RCC 7860 (cell line): ENCODE results near the gene RBP5.
A peak's percentile ranks its signal among the peaks of the same experiment; 100 is the strongest.

Source experiments
- DNase-seq: peaks from one replicate; pipeline ENCODE4 v3.0.0-alpha.2; 2015; ENCODE audit warnings: low spot score
- FAIRE-seq: peaks from 2 replicates; lab custom pipeline; 2012; peaks lifted over from hg19 to GRCh38; lab: Jason Lieb, UNC

RBP5 gene

DNA sequence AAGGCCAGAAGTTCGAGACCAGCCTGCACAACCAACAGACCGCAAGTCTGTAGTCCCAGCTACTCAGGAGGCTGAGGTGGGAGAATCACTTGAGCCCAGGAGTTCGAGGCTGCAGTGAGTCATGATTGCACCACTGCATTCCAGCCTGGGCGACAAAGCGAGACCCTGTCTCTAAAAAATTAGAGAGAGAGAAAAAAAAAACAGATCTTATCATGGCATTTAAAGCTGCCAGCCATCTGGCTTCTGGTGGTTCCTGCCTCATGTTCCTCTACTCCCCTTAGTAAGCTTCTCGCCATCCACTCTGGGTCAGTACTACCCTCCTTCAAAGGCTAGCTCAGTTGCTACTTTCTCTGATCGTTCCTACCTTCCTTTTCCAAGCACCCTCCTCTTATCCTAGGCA lies 17.5 kb upstream of the RBP5 start:
- DNase-seq: no peak
- FAIRE-seq: no peak

DNA sequence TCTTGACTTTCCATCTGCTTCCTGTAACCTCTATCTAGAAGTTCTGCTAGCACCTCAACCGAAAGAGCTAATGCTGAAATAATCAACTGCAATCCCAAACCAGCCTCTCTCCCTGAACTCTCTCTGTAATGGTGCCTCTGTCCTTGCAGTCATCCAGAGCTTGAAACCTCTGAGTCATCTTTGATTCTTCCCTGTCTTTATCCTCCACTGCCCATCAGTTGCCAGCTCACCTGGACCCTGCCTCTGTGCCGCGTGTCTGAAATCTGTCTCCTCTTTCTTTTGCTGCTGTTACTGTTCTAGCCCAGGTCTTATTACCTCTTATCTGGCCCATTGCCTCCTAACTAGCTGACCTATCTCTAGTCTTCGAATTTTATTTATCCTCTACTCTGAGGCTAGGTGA lies 17.0 kb upstream of the RBP5 start:
- FAIRE-seq: no peak
- DNase-seq: no peak

DNA sequence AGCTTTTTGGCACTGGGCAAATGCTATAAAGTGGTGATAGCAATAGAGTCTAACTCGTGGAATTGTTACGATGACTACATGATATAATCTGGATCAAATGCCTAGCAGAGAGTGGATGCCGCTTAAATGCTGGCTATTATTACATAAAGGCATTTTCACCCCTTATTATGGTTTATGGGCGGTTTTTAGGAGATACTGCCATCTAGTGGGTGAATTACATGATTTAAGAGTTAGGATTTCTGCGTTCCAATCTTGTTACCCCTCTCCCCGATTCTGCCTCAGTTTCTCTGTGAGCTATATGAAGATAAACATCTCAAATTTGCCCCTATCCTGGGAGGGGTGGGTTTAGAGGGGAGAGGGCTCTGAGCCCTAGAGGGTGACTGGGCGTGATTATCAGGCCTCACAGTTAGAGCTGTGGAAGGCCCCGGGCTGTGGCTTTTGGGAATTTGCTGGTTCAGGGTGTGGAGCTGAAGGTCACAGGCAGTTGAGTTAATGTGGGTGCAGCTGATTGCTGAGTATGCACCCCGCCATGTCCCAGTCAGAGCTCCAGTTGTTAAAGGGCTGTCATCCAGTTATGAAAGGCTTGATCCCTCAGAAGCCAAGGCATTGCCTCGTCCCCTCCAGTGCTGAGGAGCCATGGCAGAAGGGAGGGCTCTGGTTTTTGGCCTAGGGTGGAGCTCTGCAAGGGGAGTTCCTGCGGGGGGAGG lies 15.9 kb upstream of the RBP5 start:
- DNase-seq (no peak), FAIRE-seq (no peak)

DNA sequence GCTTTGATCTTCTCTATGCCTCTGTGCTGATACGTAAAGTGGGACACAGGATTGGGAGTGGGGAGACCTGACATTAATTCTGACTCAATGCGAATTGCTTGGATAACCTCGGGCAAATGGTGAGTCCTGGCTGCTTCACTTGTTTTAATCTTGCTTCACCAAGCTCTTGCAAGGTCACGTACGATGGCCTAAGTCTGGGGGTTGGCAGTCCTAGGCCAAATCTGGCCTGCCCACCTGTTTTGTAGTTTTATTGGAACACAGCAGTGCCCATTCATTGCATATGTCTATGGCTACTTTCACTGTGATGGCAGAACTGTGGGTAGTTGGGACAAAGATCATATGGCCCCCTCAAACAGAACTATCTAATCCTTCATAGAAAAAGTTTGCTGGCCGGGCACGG lies 14.9 kb upstream of the RBP5 start:
- no peak for DNase-seq

DNA sequence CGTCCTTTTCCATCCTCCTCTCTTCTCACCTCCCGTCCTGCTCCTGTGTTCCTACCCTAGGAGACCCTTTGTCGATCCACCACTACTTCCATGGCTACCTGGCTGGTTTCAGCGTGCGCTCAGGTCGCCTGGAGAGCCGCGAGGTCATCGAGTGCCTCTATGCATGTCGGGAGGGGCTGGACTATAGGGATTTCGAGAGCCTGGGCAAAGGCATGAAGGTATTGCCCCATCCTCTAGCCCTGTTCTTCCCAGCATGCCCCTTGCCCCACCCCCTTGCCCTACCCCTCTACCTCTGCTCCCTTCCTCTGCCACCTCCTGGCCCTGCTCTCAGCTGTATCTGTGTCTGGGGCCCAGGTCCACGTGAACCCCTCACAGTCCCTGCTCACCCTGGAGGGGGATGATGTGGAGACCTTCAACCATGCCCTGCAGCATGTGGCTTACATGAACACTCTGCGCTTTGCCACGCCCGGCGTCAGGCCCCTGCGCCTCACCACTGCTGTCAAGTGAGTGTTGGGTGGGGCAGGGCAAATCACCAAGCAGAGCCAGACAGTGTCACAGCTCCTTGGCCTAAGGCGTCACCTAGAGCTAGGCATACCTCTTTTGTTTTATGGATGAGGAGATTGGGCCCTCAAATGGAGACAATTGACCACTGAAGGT lies 14.2 kb upstream of the RBP5 start:
- DNase-seq: no peak
- no peak for FAIRE-seq

More for the DNA sequence above, 14.9 kb upstream of the RBP5 start:
- no peak for FAIRE-seq

DNA sequence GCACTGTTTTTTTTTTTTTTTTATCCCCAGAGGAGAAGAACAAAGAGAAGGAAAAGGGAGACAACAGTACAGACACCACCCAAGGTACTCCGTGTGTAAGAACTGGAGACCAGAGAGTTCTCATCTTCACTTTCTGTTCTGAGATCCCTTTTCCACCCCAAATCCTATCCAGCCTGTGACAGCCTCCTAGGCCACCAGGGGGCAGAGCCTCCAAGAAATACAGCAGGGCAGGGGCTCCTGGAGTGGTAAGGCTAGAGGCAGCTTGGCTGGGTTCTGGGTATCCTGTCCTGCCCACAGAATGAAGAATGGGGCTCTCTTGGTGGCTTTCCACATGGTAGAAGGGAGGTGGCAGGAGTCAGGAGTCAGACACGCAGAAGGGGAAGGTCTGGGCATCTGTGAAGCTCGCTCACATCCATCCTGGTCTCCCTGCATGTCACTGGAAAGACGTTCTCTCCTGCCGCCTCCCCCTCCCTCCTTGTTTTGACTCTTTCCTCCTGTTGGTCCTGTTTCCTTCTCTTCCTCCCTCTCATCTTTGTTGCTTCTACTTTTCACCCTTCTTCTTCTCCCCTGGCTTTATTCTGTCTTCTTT lies 13.5 kb upstream of the RBP5 start:
- no peak for FAIRE-seq
- DNase-seq: peak; percentile 9

DNA sequence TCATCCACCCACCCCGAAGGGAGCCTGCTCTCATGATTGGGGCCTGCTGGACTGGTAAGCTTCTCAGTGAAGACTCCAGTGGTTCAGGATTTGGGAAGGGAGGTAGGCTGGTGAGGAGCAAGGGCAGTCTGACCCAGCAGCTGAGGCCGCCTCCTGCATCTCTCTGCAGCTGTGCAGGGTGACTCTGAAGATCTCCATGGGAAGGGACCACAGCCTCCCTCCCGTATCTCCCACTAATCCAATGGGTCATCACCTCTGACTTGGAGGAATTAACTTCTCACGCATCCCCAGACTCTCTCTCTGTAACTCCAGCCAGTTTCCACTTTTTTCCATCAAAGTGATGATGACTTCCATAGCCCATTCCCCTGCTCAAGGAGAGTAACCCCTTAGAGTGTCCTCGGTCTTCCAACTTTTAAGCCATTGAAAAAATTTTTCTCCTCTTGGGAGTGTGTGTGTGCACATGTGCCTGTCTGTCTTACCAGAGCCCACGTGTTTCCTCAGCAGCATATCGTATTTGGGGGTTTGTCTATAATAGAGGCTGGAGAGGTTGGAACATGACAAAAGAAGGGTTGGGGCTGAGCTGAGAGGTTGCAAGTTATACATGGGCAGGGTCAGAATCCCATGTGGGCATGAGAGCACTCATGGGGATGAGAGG lies 12.8 kb upstream of the RBP5 start:
- FAIRE-seq (no peak), DNase-seq (no peak)

DNA sequence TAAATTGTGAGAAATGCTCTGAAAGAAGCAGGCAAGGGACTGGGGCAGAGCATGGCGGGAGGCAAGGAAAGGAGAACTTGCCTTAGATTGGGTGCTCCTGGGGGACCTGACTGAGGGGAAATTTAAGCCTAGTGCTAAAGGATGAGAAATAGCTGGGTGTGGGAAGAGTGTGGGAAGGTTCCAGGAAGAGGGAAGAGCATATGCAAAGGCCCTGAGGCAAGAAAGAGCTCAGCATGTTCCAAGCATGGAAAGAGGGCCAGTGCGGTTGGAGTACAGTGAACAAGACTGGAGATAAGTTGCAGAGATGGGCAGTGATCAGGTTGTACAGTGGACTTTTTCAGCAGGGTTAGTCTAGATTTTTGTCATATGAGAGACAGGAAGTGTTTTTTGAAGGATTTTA lies 10.5 kb upstream of the RBP5 start:
- no peak for FAIRE-seq
- DNase-seq: no peak

DNA sequence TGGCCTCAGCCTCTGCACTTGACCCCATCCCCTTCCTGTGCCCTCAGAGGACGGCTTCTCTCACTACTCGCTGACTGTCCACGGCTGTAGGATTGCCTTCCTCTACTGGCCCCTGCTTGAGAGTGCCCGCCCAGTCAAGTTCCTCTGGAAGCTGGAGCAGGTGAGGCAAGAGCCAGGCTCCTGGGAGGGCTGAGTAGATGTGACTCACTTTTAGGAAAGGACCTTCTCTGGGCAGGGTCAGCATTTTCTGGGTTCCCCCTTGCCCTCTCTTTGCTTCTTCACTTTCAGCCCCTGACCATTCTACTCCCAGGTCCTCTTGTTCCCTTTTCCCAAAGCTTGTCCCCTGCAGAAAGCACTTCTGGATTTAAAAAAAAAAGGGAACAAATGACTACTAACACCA lies 9.2 kb upstream of the RBP5 start:
- no peak for FAIRE-seq

DNA sequence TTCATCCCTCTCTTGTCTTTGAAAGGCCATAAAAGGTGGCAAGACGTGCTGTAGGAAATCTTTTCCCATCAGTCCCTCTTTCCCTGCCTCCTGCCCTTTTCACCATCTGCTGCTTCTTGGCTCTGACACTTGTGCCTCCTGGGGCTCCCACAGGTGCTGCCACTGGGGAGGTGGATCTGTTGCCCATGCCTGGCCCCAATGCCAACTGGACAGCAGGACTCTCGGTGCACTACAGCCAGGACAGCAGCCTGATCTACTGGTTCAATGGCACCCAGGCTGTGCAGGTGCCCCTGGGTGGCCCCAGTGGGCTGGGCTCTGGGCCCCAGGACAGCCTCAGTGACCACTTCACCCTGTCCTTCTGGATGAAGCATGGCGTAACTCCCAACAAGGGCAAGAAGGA lies 8.0 kb upstream of the RBP5 start:
- no peak for DNase-seq
- FAIRE-seq: no peak

More for the DNA sequence above, 9.2 kb upstream of the RBP5 start:
- no peak for DNase-seq

DNA sequence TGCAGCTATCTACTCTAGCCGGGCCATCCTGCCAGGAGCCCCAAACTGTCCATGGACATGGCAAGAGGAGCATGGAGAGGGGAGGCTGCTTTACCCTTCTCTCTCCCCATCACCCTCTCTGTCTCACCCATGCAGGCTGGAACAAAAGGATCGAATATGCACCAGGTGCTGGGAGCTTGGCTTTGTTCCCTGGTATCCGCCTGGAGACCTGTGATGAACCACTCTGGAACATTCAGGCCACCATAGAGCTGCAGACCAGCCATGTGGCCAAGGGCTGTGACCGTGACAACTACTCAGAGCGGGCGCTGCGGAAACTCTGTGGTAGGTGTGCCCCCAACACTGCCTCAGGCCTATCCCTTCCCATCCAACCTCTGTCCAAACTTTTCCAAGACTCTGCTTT lies 7.4 kb upstream of the RBP5 start:
- no peak for FAIRE-seq
- no peak for DNase-seq

DNA sequence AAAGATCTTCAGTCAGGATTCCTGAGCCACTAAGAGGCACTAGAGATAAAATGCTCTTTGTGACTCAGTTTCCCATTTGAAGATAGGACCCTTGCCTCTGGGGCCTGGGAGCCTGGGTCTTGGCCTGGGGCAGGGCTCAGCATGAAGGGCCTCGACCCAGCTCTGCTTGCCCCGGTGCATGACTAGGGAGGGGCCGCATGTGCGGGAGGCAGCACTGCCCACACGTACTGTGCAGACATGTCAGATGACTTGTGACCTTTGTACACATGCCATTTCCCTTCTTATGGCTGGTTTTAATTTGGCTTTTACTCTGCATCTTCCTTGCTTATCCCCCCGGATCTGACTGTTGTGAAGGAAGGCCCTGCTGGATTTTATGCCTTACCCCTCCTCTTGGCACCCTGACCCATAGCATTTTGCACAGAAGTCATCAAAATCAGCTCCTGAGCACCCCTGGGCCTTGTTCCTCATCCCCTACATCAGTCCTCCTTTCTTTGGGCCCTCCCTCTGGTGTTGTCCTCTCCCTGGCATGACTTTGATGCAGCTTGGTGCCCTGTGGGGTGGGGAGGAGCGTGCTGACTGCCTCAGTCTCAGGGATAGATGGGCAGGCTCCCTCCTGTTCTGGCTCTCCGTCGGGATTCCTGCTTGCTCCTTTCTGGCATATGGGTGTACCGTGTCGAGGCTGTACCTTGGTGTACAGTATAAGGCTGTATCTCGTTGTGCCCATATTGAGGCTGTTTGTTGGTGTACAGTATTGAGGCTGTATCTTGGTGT lies 5.9 kb upstream of the RBP5 start:
- FAIRE-seq (no peak), DNase-seq (no peak)

DNA sequence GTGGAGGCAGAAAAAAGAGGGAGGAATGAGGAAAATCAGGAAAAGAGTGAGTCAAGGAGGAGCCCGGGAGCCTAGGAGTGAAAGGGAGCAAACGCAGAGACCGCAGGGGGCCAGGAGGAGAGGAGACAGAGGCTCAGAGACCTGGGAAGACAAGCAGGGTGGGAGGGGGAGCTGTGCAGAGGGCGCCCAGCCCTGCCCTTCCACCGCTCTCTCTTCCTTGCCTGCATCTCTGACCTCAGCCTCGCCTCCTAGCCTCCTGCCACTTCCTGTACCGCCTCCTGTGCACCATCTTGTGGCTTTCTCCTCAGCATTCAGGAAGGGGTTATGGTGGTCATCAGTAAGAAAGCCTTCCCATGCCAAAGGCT lies 2.8 kb upstream of the RBP5 start:
- FAIRE-seq: no peak

DNA sequence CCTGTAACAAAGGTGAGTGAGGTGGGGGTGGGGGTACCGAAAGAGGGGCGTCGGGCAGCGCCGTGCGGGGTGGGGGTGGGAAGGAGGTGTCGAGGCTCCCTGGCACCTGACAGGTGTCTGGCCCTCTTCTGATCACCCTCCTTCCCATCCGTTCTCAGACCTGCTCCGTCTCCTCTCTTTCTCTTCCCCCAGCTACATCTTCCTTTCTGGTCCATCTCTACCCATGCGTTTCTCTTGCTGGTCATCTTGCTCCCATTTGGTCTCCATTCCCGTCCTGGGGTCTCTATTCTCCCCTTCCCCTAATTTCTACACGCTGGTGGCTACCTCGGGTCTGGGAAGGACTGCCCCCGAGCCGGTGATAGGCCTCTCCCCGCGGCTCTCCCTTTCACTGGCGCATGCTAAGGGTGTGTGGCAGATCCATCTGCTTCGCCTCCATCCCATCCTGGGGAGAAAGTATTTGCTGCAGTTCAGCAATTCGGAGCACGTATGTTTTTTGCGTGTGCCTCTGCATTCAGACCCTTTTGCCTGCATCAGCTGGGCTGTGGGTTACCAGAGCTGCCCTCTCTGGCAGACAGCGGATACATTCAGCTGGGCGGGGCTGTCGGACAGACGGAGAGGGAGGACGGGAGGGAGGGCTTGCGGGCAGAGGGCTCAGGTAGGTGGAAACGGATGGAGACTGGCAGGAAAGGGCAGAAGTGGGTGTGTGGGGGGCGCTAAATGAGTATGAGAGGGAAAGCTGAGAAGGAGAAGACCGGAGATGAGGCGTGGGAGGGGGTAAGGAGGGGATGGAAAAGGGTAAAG lies 2.2 kb upstream of the RBP5 start:
- FAIRE-seq: no peak

More for the DNA sequence above, 2.8 kb upstream of the RBP5 start:
- DNase-seq: no peak

DNA sequence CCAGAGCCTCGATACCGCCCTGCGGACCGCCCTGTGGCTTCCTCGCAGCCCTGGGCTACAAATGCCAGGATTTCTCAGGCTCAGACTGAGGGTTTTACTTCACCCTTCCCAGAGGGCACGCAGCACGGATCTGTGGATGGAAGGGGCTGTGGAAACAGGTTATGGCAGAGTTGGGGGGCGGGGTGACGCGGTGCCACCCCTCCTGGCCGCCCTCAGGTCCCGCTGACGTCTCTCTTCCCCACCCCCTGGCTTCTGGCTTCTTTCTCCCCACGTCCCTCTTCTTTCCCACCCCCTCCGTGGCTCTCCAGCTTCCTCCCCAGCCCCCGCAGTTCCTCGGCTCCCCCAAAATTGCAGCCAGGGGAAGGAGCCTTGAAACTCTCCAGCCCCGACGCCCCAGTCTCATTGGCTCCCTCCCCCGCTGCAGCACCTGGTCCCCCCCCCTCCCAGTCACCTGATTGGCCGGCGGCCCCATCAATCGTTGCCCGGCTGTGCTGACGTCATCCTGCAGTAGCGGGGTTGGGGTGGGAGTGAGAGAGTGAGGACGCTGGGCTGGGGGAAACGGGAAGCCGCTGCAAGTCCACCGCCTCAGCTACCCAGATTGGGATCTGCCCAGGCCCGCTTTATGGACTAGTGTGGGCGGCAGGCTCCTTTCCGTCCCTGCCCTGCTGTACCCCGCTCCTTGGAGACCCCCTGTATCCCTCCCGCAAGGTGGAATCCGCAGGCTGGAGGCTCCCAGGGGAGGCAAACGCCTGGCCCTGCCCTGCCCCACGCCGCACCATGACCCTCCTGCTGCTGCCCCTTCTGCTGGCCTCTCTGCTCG lies 1.4 kb upstream of the RBP5 start, which contains the start of gene CLSTN3:
TSS of gene CLSTN3 (plus strand) at position 500 of the 820 bp plus-strand sequence. CDS start at position 778, 278 bp downstream.
- FAIRE-seq (no peak), DNase-seq (no peak)

More for the DNA sequence above, 2.2 kb upstream of the RBP5 start:
- no peak for DNase-seq

DNA sequence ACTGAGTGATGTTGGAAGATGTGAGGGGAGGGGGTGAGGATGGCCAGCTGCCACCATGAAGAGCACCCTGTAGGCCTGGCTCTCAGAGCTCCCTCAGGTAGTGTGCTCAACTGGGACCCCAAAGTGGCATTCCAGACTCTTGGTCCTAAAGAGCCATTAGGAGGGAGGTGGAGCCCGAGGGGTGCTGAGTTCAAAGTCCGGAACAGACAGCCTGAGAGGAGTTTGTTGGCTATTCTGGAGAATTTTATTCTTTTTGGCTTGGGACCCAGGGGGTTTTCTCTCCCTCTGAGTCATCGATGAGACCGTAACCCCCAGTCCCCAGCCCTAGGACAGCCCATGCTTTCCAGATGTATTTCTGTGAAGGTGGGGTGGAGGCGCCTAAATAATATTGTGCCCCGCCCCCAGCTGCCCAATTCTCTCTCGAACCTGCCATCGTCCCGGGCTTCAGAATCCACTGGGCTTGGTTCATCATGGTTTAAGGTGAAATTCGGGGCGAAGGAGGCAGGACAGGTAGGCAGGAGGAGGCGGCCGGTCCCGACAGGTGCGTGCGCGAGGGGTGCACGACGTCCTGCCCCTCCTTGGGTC lies 690 bp upstream of the RBP5 start:
- DNase-seq (no peak), FAIRE-seq (no peak)

DNA sequence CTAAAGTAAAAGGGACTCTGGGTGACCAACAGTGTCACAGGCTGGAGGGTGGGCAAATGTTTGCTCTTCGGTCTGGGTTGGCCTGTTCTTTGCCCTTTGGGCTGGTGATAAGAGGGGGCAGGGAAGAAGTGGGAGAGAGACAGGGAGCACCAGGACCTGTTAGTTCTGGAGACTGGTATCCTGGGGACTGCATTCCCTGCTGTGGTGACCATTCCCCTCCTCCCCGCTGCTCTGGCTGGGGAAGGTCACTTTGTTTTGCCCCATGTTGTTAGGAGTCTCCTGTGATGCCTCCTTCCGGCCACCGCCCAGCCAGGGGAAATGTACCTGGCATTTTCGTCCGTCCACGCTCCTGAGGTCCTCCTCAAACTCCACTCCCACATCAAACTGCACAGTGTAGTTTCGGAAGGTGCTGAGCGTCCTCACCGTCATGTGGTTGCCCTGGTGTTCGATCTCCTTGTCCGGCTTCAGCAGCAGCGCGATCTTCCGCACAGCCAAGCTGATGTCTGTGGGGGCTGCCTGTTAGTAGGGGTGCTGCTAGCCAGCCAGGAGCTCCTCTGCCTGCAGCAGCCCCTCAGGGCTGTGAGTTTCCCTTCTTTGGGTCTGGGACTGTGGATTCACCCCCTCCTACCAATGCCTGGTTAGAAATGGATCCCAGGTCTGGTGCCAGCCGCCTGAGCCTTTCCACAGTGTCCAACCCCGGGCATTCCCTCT lies 618 bp downstream of the RBP5 start:
- DNase-seq (no peak), FAIRE-seq (no peak)

DNA sequence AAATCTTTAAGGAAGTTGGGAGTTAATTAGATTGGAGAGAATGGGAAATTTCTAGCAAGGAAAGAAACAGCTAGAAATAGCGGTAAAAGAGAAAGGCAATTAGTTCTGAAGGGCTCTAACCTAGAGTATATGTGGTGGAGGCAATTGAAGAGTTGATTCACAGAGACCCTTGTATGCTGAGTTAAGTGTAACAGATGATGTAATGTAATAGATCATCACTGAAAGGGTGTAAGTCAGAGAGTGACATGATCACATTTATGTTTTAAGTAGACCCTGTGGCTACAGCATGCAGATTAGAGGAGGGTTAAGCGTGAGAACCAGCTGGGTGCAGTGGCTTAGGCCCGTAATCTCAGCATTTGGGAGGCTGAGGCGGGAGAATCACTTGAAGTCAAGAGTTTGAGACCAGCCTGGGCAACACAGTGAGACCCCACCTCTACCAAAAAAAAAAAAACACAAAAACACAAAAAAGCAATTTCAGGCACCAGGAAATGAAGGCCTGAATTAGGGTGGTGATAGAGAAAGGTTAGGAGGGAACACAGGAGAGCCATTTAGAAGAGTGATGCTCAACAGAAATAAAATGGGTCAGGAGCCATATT lies 3.0 kb downstream of the RBP5 start:
- no peak for DNase-seq
- FAIRE-seq: no peak
